ENCODE data around the gene DLD.

The DLD gene

DNA sequence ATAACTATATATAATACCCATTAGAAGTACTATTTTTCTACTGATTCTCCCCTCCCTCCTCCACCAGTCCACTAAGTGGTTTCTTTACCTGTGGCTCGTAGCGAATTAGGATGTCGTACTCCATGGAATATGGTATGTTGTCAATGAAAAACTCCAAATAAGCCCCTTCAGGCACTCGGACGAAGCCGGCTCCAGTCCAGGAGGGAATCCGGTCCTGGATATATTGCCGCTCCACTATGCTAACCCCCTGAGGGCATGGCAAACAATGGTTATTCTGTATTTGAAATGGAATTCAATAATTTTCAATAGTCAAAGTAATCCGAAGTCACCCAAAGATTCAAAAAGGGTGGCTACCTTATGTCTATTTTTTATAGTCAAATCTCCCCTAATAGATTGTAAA is 71.8 kb downstream of the DLD start:
- Mint-ChIP-seq H3K36me3 (ENCODE audit: insufficient read depth) (no peaks in the 10 kb centered on the region), H3K4me1 (ENCODE audit: low read depth in 2 of 2) (no peaks in the 10 kb centered on the region), H3K27me3 (peaks cover 14 to 32% of the 10 kb centered on the region in 2 donors), H3K27ac (no peak overlapping the region), H3K9me3 (no peaks in the 10 kb centered on the region), H3K4me3 (no peak overlapping the region)
- ATAC-seq (replicated peaks) (no peak), DNase-seq (no peak)

DNA sequence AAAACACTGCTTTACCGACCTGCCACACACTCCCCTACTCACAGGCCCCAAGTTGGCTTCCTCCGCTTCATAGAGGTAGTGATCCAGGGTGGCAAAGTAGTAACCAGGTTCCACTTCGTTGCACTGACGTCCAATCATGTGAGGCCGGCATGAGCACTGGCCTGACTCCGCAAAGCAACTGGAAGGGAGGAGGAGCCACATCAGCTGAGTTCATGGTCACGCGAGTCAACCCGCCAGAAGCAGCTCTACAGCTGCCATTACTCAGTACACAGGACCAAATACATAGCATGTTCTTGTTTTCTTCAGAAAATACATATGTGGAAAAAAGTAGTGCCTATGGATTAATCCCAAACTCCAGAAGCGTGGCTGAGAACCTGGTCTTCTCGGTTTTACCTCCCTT is 73.5 kb downstream of the DLD start:
- DNase-seq (no peak), ATAC-seq (replicated peaks) (no peak)
- Mint-ChIP-seq H3K27me3 (peaks cover 5 to 18% of the 10 kb centered on the region in 2 donors), H3K4me1 (ENCODE audit: low read depth in 2 of 2) (no peaks in the 10 kb centered on the region), H3K27ac (no peak overlapping the region), H3K4me3 (no peak overlapping the region), H3K9me3 (no peaks in the 10 kb centered on the region), H3K36me3 (ENCODE audit: insufficient read depth) (no peaks in the 10 kb centered on the region)

DNA sequence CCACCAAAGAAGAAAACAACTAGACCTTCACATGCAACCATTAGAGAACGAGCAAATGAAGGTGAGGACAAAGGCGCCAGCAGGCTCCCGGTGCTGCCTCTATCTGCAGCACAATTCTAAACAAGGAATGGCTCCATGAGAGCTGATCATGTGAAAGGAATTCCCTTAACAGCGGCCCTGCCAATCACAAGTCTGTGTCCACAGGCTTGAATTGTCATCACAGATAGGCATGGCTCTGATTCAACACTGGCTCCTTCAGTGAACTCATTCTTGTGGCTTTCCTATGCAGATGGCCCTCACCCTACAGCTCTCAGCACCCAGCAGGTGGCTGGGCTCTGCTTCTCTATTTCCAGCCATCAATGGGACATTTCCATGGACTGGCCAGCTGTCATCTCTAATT is 75.7 kb downstream of the DLD start:
- DNase-seq: no peak
- no peak for ATAC-seq (replicated peaks)
- Mint-ChIP-seq H3K36me3 (ENCODE audit: insufficient read depth) (no peaks in the 10 kb centered on the region), H3K9me3 (no peaks in the 10 kb centered on the region), H3K4me3 (no peak overlapping the region), H3K27me3 (peaks cover 8 to 16% of the 10 kb centered on the region in 2 donors), H3K27ac (no peak overlapping the region), H3K4me1 (ENCODE audit: low read depth in 2 of 2) (no peaks in the 10 kb centered on the region)

DNA sequence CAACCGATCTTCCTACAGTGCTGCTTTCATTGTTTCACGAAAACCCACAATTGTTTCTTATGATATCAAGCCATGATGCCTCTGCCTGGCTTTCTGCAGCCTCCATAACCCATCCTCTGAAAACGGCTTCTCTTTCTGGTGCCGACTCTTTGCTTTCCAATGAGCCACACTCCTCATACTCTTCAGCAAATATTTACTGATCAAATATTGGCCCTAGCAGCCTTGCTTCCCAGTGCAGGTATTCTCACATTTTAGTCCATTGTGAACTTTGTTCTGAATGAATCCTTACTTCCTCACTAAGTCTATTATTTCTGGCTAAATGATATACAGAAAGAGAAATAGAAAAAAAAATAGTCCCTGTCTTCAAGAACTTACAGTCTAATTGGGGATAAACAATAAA is 76.4 kb downstream of the DLD start:
- Mint-ChIP-seq H3K9me3 (no peaks in the 10 kb centered on the region), H3K27ac (no peak overlapping the region), H3K4me3 (no peak overlapping the region), H3K36me3 (ENCODE audit: insufficient read depth) (no peaks in the 10 kb centered on the region), H3K27me3 (peaks cover 8 to 19% of the 10 kb centered on the region in 2 donors), H3K4me1 (ENCODE audit: low read depth in 2 of 2) (no peaks in the 10 kb centered on the region)
- no peak for DNase-seq
- ATAC-seq (replicated peaks): no peak

DNA sequence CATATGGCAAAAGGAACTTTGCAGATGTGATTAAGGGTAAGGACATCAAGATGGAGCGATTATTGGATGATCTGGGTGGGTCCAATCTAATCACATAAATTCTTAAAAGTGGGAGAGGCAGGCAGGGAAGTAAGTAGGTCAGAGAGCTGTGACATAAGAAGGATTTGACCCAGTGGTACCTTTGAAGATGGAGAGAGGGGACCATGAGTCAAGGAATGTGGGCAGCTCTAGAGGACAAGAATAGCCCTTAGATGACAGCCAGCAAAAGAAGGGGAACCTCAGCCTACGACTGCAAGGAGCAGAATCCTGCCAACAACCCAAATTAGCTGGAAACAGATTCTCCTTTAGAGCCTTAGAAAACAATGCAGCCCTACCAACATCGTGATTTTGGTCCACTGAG is 77.5 kb downstream of the DLD start:
- peaks cover 8 to 25% of the 10 kb centered on the region in 2 donors for H3K27me3 Mint-ChIP-seq
- H3K36me3 Mint-ChIP-seq (ENCODE audit: insufficient read depth): no peaks in the 10 kb centered on the region
- no peak overlapping the region for H3K27ac Mint-ChIP-seq
- no peaks in the 10 kb centered on the region for H3K4me1 Mint-ChIP-seq (ENCODE audit: low read depth in 2 of 2)
- no peak for ATAC-seq (replicated peaks)
- H3K9me3 Mint-ChIP-seq: no peaks in the 10 kb centered on the region
- no peak overlapping the region for H3K4me3 Mint-ChIP-seq
- DNase-seq: no peak

DNA sequence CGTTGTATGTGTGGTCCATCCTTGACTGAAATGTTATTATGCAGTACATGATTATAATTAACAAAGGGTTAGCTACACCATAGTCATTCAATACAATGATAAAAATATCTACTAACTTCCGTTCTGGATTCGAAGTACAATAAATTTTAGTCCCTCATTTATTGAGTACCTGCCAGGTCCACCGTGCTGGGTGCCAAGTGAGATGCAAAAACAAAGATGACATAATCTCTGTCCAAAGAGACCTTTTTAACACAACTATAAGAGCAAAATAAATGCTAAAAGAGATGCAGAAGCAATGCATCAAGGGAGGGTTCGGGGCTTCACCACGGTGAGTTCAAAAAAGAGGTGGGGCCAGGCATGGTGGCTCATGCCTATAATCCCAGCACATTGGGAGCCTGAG is 78.9 kb downstream of the DLD start:
- Mint-ChIP-seq H3K4me1 (ENCODE audit: low read depth in 2 of 2) (no peaks in the 10 kb centered on the region), H3K36me3 (ENCODE audit: insufficient read depth) (no peaks in the 10 kb centered on the region), H3K4me3 (no peak overlapping the region), H3K9me3 (no peaks in the 10 kb centered on the region), H3K27me3 (peaks cover 14 to 26% of the 10 kb centered on the region in 2 donors), H3K27ac (no peak overlapping the region)
- DNase-seq (no peak), ATAC-seq (replicated peaks) (no peak)
